NCI-H1436 treated with DMSO at 0.1 percent for 48 hours (cell line): Measurements from ENCODE around the gene UBE2U.
"Not testable (repeated sequence)": the region's sequence is repeated elsewhere in the genome, so short reads cannot be mapped to it uniquely, and the experiment has no call there.

Source experiments
- DNase-seq: peaks from one replicate; lab custom pipeline; 2025; lab: John Stamatoyannopoulos, UW

UBE2U gene

DNA sequence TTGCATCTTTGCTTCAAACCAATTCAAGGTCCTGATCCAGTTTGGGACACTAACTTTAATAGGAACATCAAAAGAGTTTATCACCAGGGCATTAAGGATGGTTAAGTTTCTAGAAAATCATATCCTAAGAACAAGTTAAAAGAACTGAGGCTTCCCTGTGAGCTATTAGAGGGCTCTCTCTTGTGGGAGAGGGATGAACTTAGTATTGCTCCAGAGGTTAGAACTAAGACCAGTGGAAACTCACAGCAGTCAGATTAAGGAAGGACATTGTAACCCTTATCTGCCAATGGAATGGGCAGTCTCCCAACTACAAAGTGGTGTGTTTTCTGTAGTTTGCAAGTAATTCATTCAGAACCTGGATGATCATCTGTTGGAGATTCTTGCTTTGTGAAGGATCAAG lies 36.8 kb downstream of the UBE2U start:
- DNase-seq, result no peak

GRCh38 chr1:64241069-64241468 lies 37.6 kb downstream of the UBE2U start:
- DNase-seq, result no peak

DNA sequence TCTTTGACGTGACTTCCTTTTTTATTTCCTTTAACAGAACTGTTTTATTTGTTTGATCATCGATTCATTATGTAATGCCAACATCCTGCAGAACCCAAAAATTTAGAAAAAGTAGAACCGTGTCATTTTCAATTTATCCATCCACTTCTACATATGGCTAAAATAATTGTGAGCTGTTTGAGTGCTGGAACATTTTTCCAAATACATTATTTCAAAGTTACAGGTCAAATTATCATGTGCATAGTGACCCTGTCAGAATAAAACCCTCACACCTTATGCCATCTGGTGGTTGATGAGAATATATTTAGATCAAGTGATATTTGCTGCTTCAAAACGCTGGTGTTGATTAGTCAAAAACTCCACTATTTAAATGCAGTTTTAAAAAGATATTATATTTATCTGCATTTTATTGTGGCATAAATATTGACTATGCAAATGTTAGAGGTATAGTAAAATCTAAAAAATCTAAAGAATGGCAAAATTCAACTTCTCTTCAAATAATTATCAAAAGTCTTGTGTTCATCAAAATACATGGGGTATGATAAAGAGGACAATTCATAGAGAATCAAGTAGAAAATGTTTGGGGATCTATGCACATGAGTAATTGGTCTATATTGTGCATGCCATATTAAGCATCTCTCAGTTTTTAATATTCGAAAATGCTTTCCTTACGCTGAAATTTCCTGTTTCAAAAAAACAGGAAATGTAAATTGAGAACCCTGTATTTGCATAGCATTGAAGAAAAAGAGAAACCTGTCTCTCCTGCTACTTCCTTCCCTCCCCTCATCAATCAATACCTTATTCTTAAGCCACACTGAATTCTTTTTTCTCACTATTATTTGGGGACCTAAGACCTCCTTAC lies 39.7 kb downstream of the UBE2U start:
- no peak for DNase-seq

GRCh38 chr1:64243757-64244080 lies 40.3 kb downstream of the UBE2U start:
- no peak for DNase-seq

DNA sequence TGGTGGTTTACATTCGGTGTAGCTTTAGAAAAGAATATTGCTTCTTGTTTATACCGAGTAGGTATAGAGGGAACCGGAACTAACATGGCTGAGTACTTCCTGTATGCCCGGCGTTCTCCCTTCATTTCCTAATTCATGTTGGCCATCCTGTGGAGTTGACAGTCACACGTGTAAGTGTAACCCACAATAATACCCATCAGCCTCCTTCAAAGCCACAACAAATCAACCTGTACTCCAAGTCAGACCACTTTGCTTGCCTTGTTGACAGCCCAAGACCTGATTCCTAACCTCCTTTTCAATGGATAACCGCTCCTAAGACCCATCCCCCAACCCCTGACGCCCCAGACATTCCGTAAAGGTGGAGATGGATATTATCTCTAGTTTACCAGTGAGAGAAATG lies 42.1 kb downstream of the UBE2U start:
- no peak for DNase-seq

- DNase-seq, result no peak
Observed at GRCh38 chr1:64246294-64246917, 43.0 kb downstream of the UBE2U start.

DNA sequence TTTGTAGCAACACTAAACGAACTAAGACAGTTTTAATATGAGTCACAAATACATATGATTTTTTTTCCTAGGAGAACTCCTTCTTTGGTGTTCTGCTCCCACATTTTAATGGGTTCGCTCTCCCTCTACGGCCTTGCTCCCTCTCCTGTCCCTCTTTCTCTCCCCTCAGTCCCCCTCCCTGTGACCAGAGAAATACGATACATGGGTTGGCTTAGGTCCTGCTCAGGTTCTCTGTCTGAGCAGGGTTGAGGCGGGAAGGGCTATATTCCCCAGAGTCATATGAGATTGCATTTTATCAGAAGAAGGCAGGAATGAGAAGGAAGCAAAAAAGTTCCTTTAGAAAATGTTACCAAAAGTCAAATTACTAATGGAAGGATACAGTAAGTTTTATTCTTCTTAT lies 44.6 kb downstream of the UBE2U start:
- no peak for DNase-seq

DNA sequence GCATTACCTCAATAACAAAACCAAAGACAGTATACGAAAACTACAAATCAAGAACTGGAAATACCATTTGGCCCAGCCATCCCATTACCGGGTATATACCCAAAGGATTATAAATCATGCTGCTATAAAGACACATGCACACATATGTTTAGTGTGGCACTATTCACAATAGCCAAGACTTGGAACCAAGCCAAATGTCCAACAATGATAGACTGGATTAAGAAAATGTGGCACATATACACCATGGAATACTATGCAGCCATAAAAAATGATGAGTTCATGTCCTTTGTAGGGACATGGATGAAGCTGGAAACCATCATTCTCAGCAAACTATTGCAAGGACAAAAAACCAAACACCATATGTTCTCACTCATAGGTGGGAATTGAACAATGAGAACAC lies 47.0 kb downstream of the UBE2U start:
- not testable (repeated sequence) for DNase-seq

GRCh38 chr1:64251971-64252370 lies 48.5 kb downstream of the UBE2U start:
- DNase-seq, result no peak

DNA sequence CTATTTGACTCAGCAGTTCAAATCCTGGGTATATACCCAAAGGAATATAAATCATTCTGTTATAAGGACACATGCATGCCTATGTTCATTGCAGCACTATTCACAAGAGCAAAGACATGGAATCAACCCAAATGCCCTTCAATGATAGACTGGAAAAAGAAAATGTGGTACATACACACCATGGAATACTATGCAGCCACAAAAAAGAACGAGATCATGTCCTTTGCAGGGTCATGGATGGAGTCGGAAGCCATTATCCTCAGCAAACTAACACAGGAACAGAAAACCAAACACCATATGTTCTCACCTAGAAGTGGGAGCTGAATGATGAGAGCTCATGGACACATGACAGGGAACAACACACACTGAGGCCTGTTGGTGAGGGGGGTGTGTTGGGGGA lies 53.8 kb downstream of the UBE2U start:
- DNase-seq, result not testable (repeated sequence)

DNA sequence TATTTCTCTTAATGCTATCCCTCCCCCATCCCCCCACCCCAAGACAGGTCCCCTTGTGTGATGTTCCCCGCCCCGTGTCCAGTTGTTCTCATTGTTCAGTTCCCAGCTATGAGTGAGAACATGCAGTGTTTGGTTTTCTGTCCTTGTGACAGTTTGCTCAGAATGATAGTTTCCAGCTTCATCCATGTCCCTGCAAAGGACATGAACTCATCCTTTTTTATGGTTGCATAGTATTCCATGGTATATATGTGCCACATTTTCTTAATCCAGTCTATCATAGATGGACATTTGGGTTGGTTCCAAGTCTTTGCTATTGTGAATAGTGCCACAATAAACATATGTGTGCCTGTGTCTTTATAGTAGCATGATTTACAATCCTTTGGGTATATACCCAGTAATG lies 55.0 kb downstream of the UBE2U start:
- DNase-seq, result not testable (repeated sequence)

- DNase-seq, result no peak
Observed at GRCh38 chr1:64263335-64263734, 59.9 kb downstream of the UBE2U start.

- DNase-seq, result no peak
Observed at GRCh38 chr1:64263856-64264255, 60.4 kb downstream of the UBE2U start.

DNA sequence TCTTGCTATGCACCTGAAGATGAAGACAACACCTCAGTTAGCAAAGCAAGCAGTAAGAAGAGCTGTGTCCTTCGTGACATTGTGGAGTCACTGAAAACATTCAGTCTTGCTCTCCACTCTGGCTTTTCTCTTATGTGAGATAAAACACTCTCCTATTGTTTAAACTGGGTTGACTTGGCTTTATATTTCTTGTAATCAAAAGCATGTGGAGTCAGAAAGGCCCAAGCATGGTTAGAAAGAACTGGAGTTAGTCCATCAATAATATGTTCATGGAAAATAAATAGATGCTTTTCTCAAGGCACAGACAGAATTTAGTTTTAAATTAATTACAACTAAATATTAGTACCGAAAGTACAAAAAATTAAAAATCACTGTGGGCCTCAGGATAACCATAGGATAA lies 61.7 kb downstream of the UBE2U start:
- no peak for DNase-seq

- DNase-seq, result no peak
Observed at GRCh38 chr1:64266991-64267390, 63.6 kb downstream of the UBE2U start.

- DNase-seq, result peak; percentile 44
Observed at GRCh38 chr1:64268653-64269557, 65.5 kb downstream of the UBE2U start.

- DNase-seq, result no peak
Observed at GRCh38 chr1:64269558-64269884, 66.1 kb downstream of the UBE2U start.

- DNase-seq, result no peak
Observed at GRCh38 chr1:64280001-64280400, 76.6 kb downstream of the UBE2U start.

DNA sequence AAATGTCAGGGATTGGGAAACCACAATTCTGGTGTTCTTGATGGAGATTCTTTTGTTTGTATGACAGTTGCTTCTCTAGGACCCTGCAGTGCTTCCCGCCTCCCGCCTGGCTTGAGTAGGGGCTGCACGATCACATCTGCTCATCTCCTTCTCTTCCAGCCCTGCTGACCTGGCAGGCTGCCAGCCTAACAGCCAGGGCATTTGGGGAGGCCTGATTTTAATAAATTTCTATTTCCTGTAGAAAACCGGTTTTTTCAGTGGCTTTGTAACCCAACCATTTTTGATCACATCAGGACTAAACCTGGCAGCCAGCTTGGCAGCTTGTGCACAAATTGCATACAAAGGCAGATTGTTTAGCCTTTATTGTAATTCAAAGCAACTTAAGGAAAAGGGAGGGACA lies 78.9 kb downstream of the UBE2U start:
- DNase-seq, result no peak

- DNase-seq, result no peak
Observed at GRCh38 chr1:64287071-64287470, 83.6 kb downstream of the UBE2U start.

DNA sequence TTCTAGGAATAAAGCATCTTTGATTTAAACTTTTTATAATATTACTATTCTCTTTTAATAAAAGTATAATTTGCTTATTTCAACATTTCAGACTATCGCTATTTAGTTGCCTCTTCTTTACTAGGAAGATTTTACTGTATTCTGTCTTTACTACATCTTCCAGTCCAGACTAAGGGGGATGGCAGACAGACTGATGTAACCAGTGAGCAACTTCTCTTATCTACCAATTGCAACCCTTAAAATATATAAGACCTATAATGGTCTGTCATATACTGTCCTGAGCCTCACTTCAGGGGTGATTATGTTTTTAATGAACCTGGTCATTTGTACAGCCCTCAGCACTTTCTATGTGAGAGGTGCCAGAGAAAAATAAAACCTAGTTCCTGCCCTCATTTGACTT lies 87.0 kb downstream of the UBE2U start:
- no peak for DNase-seq

- DNase-seq, result no peak
Observed at GRCh38 chr1:64291931-64292330, 88.5 kb downstream of the UBE2U start.

DNA sequence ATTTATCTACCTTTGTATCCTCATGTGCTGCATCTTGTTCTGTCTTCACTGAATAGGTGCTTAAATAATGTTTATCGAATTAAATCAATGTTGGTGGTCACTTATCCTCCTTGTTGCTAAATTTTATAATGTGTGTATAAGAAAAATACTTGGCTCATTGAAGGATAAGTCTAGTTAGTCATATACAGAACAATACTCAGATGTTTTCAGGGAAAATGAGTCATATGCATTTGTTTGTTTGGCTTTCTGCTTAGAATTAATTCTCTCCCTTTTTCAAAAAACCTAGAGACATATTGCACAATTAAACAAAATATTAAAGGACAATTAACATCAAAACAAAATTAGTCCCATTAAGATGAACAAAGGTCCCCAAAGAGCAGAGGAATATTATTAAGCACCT lies 89.0 kb downstream of the UBE2U start:
- no peak for DNase-seq
